Kidney (tissue), 14 donors: ENCODE measurements around the gene SERINC2. TPM values are rescaled to one million over a fixed set of nuclear protein-coding genes. Genes with fewer than 3 reads are reported as not detected.

ENCODE experiments used
- DNase-seq, 5 donors: peaks; one replicate each; pipeline ENCODE4 v3.0.0-alpha.2; 2013 to 2020
- FAIRE-seq: peaks from 2 replicates; lab custom pipeline; 2012; peaks lifted over from hg19 to GRCh38; lab: Jason Lieb, UNC
- H3K27ac ChIP-seq, 2 donors: one replicate each; pipeline ENCODE4 v1.7.0; 2013; ENCODE audit warnings: low read depth in 2 of 2, low read length in 2 of 2, inconsistent platforms in 1 of 2
- H3K27me3 ChIP-seq: one replicate; pipeline ENCODE4 v1.7.1; 2013; ENCODE audit warnings: low read length, inconsistent platforms; ENCODE audit not compliant: control insufficient read depth, insufficient read depth
- H3K36me3 ChIP-seq, 3 donors: one replicate each; pipeline versions ENCODE4 v1.7.0 to v1.7.1; 2013; ENCODE audit warnings: low read length in 3 of 3, control low read depth in 1 of 3, inconsistent platforms in 1 of 3; ENCODE audit not compliant: insufficient read depth in 3 of 3, control insufficient read depth in 2 of 3
- H3K4me1 ChIP-seq, 3 donors: one replicate each; pipeline versions ENCODE4 v1.7.0 to v1.7.1; 2013; ENCODE audit warnings: low read length in 3 of 3, inconsistent platforms in 1 of 3, low read depth in 1 of 3; ENCODE audit not compliant: control insufficient read depth in 2 of 3, insufficient read depth in 2 of 3
- H3K4me3 ChIP-seq, 3 donors: one replicate each; pipeline versions ENCODE4 v1.7.0 to v1.8.1; 2013; ENCODE audit warnings: low read length in 3 of 3, control low read depth in 1 of 3, inconsistent platforms in 1 of 3
- H3K9ac ChIP-seq, 3 donors: one replicate each; pipeline versions ENCODE4 v1.7.0 to v1.7.1; 2013; ENCODE audit warnings: low read length in 3 of 3, control low read depth in 1 of 3, inconsistent platforms in 1 of 3
- H3K9me3 ChIP-seq, 3 donors: one replicate each; pipeline versions ENCODE4 v1.7.0 to v1.7.1; 2013; ENCODE audit warnings: low read length in 3 of 3, control low read depth in 1 of 3, inconsistent platforms in 1 of 3; ENCODE audit not compliant: control insufficient read depth in 2 of 3, insufficient read depth in 1 of 3
- CTCF ChIP-seq: IDR thresholded peaks from 3 replicates; pipeline ENCODE4 v1.5.1; 2012; ENCODE audit warnings: mild to moderate bottlenecking, moderate library complexity, borderline replicate concordance; ENCODE audit not compliant: insufficient read depth; ENCODE audit errors: extremely low read depth
- intact Hi-C: fragments of 100-400 bp; cut with DNase I; formaldehyde crosslinking; loops from one replicate; pipeline ENCODE4 v1.11.1; 2022
- polyA plus RNA-seq: library from polyadenylated mRNA; stranded (reverse); fragments of 350-450 nt; fragmentation: Illumina TruSeq; extraction: RNeasy Lipid Tissue Mini Kit (QIAGEN cat#74804); gene quantifications from one replicate; pipeline ENCODE4 v1.2.3, GENCODE V29; 2014; ENCODE audit warnings: low read depth, low replicate concordance; ENCODE audit not compliant: insufficient read depth
- total RNA-seq: library from RNA; stranded (reverse); fragmentation: NEBNext Ultra II Directional; extraction: Animal tissue kit (Norgen Biotek cat#: 25700); gene quantifications from one replicate; pipeline ENCODE4 v1.2.1, GENCODE V29; 2021
- donor health status: control.
- donor health status: control.
- donor health status: control.
- donor health status: control.
- donor health status: control.
- donor health status: DM: yes; HTN: yes; CAD: no.
- donor health status: Normal renal cell carcinoma (clear cell type).

Gene SERINC2
- total and polyA plus RNA-seq, 2 donors from 2014 or later = 99.2 to 126 TPM

DNA sequence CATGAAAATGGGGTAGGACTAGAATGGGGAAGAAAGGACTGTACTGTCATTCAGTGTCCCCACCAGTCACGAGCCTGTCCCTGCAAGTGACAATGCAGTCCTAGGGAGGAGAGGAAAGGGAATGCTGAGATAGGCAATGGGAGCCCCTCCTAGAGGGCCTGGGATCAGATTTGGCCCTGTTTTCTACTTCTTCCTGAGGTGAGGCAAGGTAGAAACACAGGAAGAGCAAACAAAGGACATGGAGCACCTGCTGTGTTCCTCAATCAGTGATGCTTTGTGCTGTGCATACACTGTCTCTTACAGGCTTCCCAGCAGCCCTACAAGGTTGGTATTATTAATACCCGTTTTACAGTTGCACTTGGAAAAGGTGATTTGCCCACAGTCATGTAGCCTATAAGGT, 46.2 kb upstream of the SERINC2 start:
- Histone ChIP-seq H3K4me1 (peaks cover 0 to 62% (median 48%) of the 10 kb centered on the region in 3 donors), H3K27ac (peak overlapping the region; percentile 44 to 86)
- no peak for FAIRE-seq

DNA sequence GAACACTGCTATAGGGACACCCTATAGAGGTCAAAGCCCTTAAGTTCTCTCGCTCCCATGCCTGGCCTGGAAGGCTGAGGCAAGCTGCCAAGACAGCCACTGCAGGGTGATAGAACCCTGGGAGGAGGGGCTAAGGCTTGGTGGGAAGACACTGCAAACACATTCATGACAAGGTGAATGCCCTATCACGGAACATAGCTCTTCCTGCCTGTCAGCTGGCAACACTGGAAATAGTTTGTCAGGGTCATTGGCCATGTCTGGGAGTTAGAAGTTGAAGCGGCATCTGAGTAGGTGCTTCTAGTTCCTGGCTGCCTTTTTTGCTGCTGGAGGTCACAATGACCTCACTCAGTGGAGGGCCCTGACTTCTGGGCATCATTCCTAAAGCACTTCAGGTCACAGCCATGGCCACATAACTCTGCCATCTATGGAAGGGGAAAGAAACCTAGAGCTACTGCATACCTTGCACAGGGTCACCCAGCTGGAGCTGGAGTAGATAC, 44.4 kb upstream of the SERINC2 start:
- Histone ChIP-seq H3K9me3 (no peaks in the 10 kb centered on the region), H3K27ac (peak overlapping the region; percentile 85 to 86), H3K9ac (no peak overlapping the region), H3K4me3 (peak overlapping the region in 1 of 3 donors; percentile 11), H3K4me1 (peaks cover 2 to 65% (median 64%) of the 10 kb centered on the region in 3 donors), H3K27me3 (no peaks in the 10 kb centered on the region), H3K36me3 (peaks cover 0 to 24% (median 8%) of the 10 kb centered on the region in 3 donors)
- intact Hi-C loops = no loop called here
- TF ChIP-seq CTCF = no peak
- FAIRE-seq (no peak), DNase-seq (no peak)

More for the DNA sequence above, 46.2 kb upstream of the SERINC2 start:
- Histone ChIP-seq H3K4me3 (no peak overlapping the region), H3K27me3 (no peaks in the 10 kb centered on the region), H3K9ac (no peak overlapping the region), H3K9me3 (no peaks in the 10 kb centered on the region), H3K36me3 (peaks cover 0 to 24% (median 8%) of the 10 kb centered on the region in 3 donors)
- no peak for TF ChIP-seq CTCF
- DNase-seq = no peak
- intact Hi-C loops = no loop called here

DNA sequence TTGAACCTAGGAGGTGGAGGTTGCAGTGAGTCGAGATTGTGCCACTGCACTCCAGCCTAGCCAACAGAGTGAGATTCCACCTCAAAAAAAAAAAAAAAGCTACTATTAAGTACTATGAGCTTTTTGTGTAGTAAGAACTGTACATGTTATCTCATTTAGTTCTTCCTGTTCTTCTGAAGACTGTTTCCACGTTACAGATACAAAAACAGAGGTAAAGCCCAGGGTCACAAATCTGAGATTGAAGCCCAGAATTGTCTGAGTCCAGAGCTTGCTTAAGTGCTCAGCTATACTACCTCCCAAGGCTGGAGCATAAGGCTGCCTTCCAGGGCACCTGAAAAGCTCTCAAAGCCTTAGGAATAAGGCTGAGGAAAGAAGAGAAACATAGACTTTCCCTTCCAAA, 43.0 kb upstream of the SERINC2 start:
- no peak for TF ChIP-seq CTCF
- Histone ChIP-seq H3K27ac (peak overlapping the region; percentile 89 to 98), H3K4me3 (peak overlapping the region in 1 of 3 donors; percentile 58), H3K9me3 (no peaks in the 10 kb centered on the region), H3K9ac (peak overlapping the region in 2 of 3 donors; percentile 2 to 74), H3K36me3 (peaks cover 0 to 24% (median 8%) of the 10 kb centered on the region in 3 donors), H3K27me3 (no peaks in the 10 kb centered on the region), H3K4me1 (peaks cover 2 to 62% (median 60%) of the 10 kb centered on the region in 3 donors)
- FAIRE-seq (no peak), DNase-seq (no peak)
- intact Hi-C loops = no loop called here
